GM21360 (cell line): ENCODE measurements around the gene CDK12.

Source experiments
- ATAC-seq: cut with Tn5 transposase; IDR thresholded peaks from one replicate; pipeline ENCODE4 v1.9.1; 2021; ENCODE audit warnings: mild to moderate bottlenecking, moderate library complexity; ENCODE audit not compliant: unreplicated experiment

CDK12 gene

GRCh38 chr17:39548494-39549225 is 87.4 kb downstream of the CDK12 start:
- ATAC-seq = no peak

- ATAC-seq = no peak
Measured at GRCh38 chr17:39549747-39550573, 88.7 kb downstream of the CDK12 start.

GRCh38 chr17:39551879-39552278 is 90.6 kb downstream of the CDK12 start:
- no peak for ATAC-seq

- ATAC-seq = no peak
Measured at GRCh38 chr17:39553341-39553945, 92.2 kb downstream of the CDK12 start.

- ATAC-seq = no peak
Measured at GRCh38 chr17:39555368-39555767, 94.1 kb downstream of the CDK12 start.

GRCh38 chr17:39556423-39556822 is 95.1 kb downstream of the CDK12 start:
- no peak for ATAC-seq

GRCh38 chr17:39562395-39562794 is 101.1 kb downstream of the CDK12 start:
- no peak for ATAC-seq

GRCh38 chr17:39562976-39563375 is 101.7 kb downstream of the CDK12 start:
- no peak for ATAC-seq

- ATAC-seq = no peak
Measured at GRCh38 chr17:39563476-39563875, 102.2 kb downstream of the CDK12 start.

- no peak for ATAC-seq
Measured at GRCh38 chr17:39564211-39564848, 103.0 kb downstream of the CDK12 start.

GRCh38 chr17:39566094-39566850 is 105.0 kb downstream of the CDK12 start:
- no peak for ATAC-seq

- no peak for ATAC-seq
Measured at GRCh38 chr17:39568702-39569101, 107.4 kb downstream of the CDK12 start.

- ATAC-seq = no peak
Measured at GRCh38 chr17:39569126-39569525, 107.8 kb downstream of the CDK12 start.

- no peak for ATAC-seq
Measured at GRCh38 chr17:39572121-39572520, 110.8 kb downstream of the CDK12 start.

- ATAC-seq = no peak
Measured at GRCh38 chr17:39573447-39574298, 112.4 kb downstream of the CDK12 start.

- no peak for ATAC-seq
Measured at GRCh38 chr17:39576187-39576586, 114.9 kb downstream of the CDK12 start.

GRCh38 chr17:39578272-39578671 is 117.0 kb downstream of the CDK12 start:
- no peak for ATAC-seq

GRCh38 chr17:39579318-39580081 is 118.2 kb downstream of the CDK12 start:
- no peak for ATAC-seq

- no peak for ATAC-seq
Measured at GRCh38 chr17:39580082-39580468, 118.8 kb downstream of the CDK12 start.
